ENCODE data around the gene ANKS1A. TPM values are rescaled to one million over a fixed set of nuclear protein-coding genes. Genes with fewer than 3 reads are reported as not detected.

ANKS1A gene
- total RNA-seq, 2 donors from 2014 or later, result 20.5 to 68.4 TPM

DNA sequence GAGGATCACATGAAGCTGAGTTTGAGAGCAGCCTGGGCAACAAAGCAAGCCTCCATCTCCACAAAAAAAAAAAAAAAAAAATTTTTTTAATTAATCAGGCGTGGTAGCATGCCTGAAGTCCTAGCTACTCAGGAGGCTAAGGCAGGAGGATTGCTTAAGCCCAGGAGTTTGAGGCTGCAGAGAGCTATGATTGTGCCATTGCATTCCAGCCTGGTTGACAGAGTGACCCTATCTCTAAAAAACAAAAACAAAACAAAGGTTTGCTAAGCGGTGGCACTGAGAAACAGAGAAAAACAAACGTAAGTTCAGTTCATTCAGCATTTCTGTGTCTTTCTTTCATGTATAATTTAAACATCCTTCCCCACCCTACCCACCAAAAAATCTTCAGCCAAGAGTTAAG, 78.4 kb downstream of the ANKS1A start:
- Histone ChIP-seq H3K27me3 (replicated peaks; ENCODE audit: insufficient read depth) (no peaks in the 10 kb centered on the region), H3K36me3 (no peaks in the 10 kb centered on the region), H3K27ac (no peak overlapping the region), H3K9me3 (no peaks in the 10 kb centered on the region), H3K4me3 (no peak overlapping the region), H3K4me1 (replicated peaks) (no peaks in the 10 kb centered on the region)
- WGBS, result 94% methylated on average over 3 of the region's 3 CpGs
- no peak for DNase-seq (ENCODE audit: low spot score)
- no peak for TF ChIP-seq POLR2A (IDR thresholded peaks at IDR 0.05)
- no peak for TF ChIP-seq POLR2AphosphoS5 (IDR thresholded peaks at IDR 0.05)
- TF ChIP-seq, protein P1, sequence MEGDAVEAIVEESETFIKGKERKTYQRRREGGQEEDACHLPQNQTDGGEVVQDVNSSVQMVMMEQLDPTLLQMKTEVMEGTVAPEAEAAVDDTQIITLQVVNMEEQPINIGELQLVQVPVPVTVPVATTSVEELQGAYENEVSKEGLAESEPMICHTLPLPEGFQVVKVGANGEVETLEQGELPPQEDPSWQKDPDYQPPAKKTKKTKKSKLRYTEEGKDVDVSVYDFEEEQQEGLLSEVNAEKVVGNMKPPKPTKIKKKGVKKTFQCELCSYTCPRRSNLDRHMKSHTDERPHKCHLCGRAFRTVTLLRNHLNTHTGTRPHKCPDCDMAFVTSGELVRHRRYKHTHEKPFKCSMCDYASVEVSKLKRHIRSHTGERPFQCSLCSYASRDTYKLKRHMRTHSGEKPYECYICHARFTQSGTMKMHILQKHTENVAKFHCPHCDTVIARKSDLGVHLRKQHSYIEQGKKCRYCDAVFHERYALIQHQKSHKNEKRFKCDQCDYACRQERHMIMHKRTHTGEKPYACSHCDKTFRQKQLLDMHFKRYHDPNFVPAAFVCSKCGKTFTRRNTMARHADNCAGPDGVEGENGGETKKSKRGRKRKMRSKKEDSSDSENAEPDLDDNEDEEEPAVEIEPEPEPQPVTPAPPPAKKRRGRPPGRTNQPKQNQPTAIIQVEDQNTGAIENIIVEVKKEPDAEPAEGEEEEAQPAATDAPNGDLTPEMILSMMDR (IDR thresholded peaks at IDR 0.05), result no peak
- intact Hi-C loops (cut with DNase I), result no loop called here

DNA sequence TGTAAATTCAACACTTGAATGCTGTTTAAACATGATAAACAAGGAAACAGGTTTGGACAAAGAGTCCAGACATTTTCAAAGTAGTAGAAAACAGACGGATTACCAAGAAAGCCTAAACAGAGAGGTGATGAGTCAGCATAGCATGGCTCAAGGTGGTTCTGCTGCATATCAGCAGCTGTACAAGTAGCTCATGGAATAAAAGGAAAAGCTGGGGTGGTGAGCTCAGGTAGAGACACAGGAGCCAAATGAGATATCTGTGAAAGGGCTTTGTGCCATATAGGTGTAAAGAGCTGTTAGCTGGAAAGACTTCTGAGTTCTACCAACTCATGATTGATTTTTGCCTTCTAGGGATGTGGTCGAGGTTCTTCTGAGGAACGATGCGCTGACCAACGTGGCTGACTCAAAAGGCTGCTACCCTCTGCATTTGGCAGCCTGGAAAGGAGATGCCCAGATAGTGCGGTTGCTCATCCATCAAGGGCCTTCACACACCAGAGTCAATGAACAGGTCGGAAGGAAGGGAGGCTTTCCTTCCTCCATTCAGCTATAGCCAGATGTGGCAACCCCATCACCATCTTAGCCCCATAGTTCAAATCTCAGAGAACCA, 80.7 kb downstream of the ANKS1A start:
- 90% methylated on average over 7 of the region's 7 CpGs for WGBS
- intact Hi-C loops (cut with DNase I), result no loop called here
- DNase-seq (ENCODE audit: low spot score), result no peak
- Histone ChIP-seq H3K9me3 (no peaks in the 10 kb centered on the region), H3K4me1 (replicated peaks) (no peaks in the 10 kb centered on the region), H3K4me3 (no peak overlapping the region), H3K36me3 (no peaks in the 10 kb centered on the region), H3K27me3 (replicated peaks; ENCODE audit: insufficient read depth) (no peaks in the 10 kb centered on the region), H3K27ac (no peak overlapping the region)
- TF ChIP-seq POLR2A (IDR thresholded peaks at IDR 0.05) (no peak), POLR2AphosphoS5 (IDR thresholded peaks at IDR 0.05) (no peak)
- TF ChIP-seq, protein P1 (IDR thresholded peaks at IDR 0.05), result no peak

DNA sequence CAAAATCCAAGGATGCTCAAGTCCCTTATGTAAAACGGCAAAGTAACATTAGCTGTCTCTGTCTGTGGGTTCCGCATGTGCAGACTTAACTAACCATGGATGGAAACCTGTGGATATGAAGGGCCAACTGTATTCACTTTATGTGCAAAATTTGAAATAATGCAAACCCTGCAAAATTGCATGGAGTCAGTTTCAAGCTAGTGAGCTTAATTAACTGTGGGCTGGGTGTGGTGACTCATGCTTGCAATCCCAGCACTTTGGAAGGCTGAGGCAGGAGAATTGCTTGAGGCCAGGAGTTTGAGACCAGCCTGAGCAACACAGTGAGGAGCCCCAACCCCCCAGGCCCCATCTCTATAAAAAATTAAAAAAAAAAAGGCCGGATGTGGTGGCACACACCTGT, 81.4 kb downstream of the ANKS1A start:
- H3K4me3 ChIP-seq, result no peak overlapping the region
- no peak overlapping the region for H3K27ac ChIP-seq
- no peaks in the 10 kb centered on the region for H3K9me3 ChIP-seq
- no peaks in the 10 kb centered on the region for H3K27me3 ChIP-seq (replicated peaks; ENCODE audit: insufficient read depth)
- TF ChIP-seq, protein P1 (IDR thresholded peaks at IDR 0.05), result no peak
- TF ChIP-seq POLR2AphosphoS5 (IDR thresholded peaks at IDR 0.05), result no peak
- no peak for TF ChIP-seq POLR2A (IDR thresholded peaks at IDR 0.05)
- intact Hi-C loops (cut with DNase I), result no loop called here
- no peaks in the 10 kb centered on the region for H3K36me3 ChIP-seq
- H3K4me1 ChIP-seq (replicated peaks), result no peaks in the 10 kb centered on the region
- 96% methylated on average over 3 of the region's 3 CpGs for WGBS
- DNase-seq (ENCODE audit: low spot score), result no peak

DNA sequence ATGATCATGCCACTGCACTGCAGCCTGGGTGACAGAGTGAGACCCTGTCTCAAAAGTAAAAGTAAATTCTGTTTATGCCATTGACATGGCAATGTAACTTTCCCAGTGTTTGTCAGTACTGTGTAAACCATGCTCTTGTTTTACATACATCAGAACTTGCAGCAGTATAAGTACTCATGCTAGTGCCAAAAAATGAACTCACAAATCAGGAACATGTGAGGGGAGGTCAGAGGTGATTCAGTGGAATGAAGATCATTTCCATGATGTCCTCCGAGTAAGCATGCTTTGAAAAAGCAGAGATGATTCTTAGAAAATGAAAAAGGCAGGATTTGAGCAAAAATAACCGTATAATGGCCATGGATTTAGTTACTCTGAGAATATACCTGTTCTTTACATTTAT, 81.9 kb downstream of the ANKS1A start:
- intact Hi-C loops (cut with DNase I), result no loop called here
- no peak for DNase-seq (ENCODE audit: low spot score)

DNA sequence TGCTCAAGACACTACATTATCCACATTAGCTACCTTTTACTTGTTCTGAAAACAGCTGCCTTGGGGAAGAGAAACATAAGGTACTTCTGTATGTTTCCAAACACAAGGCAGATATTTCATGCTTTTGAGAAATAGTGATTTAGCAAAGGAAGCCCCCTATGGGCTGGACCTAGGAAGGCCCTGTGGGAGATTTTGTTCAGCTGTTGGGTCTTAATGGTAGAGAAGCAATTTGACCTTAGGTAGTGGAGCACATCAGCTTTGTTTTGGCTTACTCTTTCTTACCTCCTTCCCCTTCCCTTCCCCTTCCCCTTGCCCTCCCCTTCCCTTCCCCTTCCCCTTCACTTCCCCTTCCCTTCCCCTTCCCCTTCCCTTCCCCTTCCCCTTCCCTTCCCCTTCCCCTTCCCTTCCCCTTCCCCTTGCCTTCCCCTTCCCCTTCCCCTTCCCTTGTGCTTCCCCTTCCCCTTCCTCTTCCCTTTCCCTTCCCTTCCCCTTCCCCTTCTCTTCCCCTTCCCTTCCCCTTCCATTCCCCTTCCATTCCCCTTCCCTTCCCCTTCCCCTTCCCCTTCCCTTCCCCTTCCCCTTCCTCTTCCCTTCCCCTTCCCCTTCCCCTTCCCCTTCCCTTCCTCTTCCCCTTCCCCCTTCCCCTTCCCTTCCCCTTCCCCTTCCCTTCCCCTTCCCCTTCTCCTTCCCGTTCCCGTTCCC, 84.6 kb downstream of the ANKS1A start:
- Histone ChIP-seq H3K4me3 (no peak overlapping the region), H3K27ac (no peak overlapping the region), H3K4me1 (replicated peaks) (no peaks in the 10 kb centered on the region), H3K9me3 (no peaks in the 10 kb centered on the region), H3K36me3 (no peaks in the 10 kb centered on the region), H3K27me3 (replicated peaks; ENCODE audit: insufficient read depth) (no peaks in the 10 kb centered on the region)
- WGBS, result 90% methylated on average over 2 of the region's 2 CpGs
- no peak for DNase-seq (ENCODE audit: low spot score)
- TF ChIP-seq, protein P1 (IDR thresholded peaks at IDR 0.05), result no peak
- TF ChIP-seq POLR2AphosphoS5 (IDR thresholded peaks at IDR 0.05) (no peak), POLR2A (IDR thresholded peaks at IDR 0.05) (no peak)
- intact Hi-C loops (cut with DNase I), result no loop called here

More for the DNA sequence above, 81.9 kb downstream of the ANKS1A start:
- Histone ChIP-seq H3K4me1 (replicated peaks) (no peaks in the 10 kb centered on the region), H3K4me3 (no peak overlapping the region), H3K9me3 (no peaks in the 10 kb centered on the region), H3K27ac (no peak overlapping the region), H3K27me3 (replicated peaks; ENCODE audit: insufficient read depth) (no peaks in the 10 kb centered on the region), H3K36me3 (no peaks in the 10 kb centered on the region)
- no peak for TF ChIP-seq POLR2AphosphoS5 (IDR thresholded peaks at IDR 0.05)
- 85% methylated on average over 2 of the region's 2 CpGs for WGBS
